Measurements from ENCODE around the gene NMB. TPM values are rescaled to one million over a fixed set of nuclear protein-coding genes. Genes with fewer than 3 reads are reported as not detected.

NMB gene
- total RNA-seq, 3 donors from 2014 or later: 13.8 to 26.9 (median 15.7) TPM

DNA sequence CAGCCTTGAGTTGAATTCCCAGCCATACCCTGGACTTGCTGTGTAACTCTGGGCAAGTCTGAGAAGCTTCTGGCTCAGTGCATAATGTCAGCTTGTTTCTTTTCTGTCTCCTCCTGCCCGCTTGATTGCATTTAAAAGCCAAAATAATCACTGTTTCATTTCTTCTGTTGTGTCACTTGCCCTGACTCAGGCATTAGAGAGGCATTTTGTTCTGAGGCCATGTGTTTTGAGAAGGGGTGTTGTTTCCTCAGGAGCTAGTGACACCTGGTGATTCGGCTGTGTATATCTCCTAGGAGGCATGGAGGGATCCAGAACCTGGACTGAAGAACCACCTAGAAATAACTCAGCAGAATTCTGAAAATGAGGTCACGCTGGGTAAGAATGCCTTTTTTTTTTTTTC, 19.9 kb downstream of the NMB start:
- intact Hi-C loops (cut with DNase I; ENCODE audit: low total_unique reads): no loop called here
- H3K27me3 ChIP-seq: no peaks in the 10 kb centered on the region
- H3K4me3 ChIP-seq: no peak overlapping the region
- DNase-seq (ENCODE audit: low spot score in 2 of 2): no peak
- TF ChIP-seq, protein P1, sequence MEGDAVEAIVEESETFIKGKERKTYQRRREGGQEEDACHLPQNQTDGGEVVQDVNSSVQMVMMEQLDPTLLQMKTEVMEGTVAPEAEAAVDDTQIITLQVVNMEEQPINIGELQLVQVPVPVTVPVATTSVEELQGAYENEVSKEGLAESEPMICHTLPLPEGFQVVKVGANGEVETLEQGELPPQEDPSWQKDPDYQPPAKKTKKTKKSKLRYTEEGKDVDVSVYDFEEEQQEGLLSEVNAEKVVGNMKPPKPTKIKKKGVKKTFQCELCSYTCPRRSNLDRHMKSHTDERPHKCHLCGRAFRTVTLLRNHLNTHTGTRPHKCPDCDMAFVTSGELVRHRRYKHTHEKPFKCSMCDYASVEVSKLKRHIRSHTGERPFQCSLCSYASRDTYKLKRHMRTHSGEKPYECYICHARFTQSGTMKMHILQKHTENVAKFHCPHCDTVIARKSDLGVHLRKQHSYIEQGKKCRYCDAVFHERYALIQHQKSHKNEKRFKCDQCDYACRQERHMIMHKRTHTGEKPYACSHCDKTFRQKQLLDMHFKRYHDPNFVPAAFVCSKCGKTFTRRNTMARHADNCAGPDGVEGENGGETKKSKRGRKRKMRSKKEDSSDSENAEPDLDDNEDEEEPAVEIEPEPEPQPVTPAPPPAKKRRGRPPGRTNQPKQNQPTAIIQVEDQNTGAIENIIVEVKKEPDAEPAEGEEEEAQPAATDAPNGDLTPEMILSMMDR (IDR thresholded peaks at IDR 0.05): no peak
- TF ChIP-seq POLR2A (IDR thresholded peaks at IDR 0.05): no peak
- no peaks in the 10 kb centered on the region for H3K9me3 ChIP-seq
- H3K4me1 ChIP-seq: no peaks in the 10 kb centered on the region
- no peaks in the 10 kb centered on the region for H3K36me3 ChIP-seq
- H3K27ac ChIP-seq: no peak overlapping the region

DNA sequence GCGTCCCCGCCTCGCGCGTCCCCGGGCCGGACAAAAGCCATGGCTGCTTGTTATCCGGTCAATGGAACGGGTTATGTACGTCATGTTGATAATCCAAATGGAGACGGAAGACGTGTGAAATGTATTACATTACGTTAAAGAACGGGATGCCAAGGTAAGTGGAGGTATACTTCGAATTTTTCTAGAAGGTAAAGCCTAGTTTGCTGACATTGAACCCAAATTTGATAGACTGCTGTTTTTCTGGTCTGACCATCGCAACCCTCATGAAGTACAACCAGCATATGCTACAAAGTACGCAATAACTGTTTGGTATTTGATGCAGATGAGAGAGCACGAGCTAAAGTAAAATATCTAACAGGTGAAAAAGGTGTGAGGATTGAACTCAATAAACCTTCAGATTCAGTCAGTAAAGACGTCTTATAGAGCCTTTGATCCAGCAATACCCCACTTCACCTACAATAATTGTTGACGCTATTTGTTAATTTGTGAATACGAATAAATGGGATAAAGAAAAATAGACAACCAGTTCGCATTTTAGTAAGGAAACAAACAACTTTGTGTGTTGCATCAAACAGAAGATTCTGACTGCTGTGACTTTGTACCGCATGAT, 23.7 kb downstream of the NMB start:
- DNase-seq (ENCODE audit: low spot score in 2 of 2): no peak
- TF ChIP-seq POLR2AphosphoS5 (IDR thresholded peaks at IDR 0.05): no peak
- TF ChIP-seq, protein P1 (IDR thresholded peaks at IDR 0.05): no peak
- no peak for TF ChIP-seq POLR2A (IDR thresholded peaks at IDR 0.05)
- Histone ChIP-seq H3K9me3 (no peaks in the 10 kb centered on the region), H3K27me3 (no peaks in the 10 kb centered on the region), H3K36me3 (no peaks in the 10 kb centered on the region), H3K4me1 (peaks cover 11 to 14% of the 10 kb centered on the region in 2 donors), H3K4me3 (peak overlapping the region; percentile 58 to 77 (median 69)), H3K27ac (peak overlapping the region; percentile 84 to 95)
- intact Hi-C loops (cut with DNase I; ENCODE audit: low total_unique reads): loop anchor here (2.0 kb wide), 1 partner anchor 14 kb away; no protein-coding TSS in a partner anchor

- peak; percentile 51 to 70 for DNase-seq (ENCODE audit: low spot score in 2 of 2)
- peaks cover 11 to 14% of the 10 kb centered on the region in 2 donors for H3K4me1 ChIP-seq
- H3K27me3 ChIP-seq: no peaks in the 10 kb centered on the region
- intact Hi-C loops (cut with DNase I; ENCODE audit: low total_unique reads): loop anchor here (2.0 kb wide), 1 partner anchor 13 kb away; no protein-coding TSS in a partner anchor
- no peaks in the 10 kb centered on the region for H3K9me3 ChIP-seq
- peak overlapping the region; percentile 58 to 77 (median 69) for H3K4me3 ChIP-seq
- TF ChIP-seq, protein P1 (IDR thresholded peaks at IDR 0.05): no peak
- TF ChIP-seq POLR2A (IDR thresholded peaks at IDR 0.05) (no peak), POLR2AphosphoS5 (IDR thresholded peaks at IDR 0.05) (no peak)
- H3K36me3 ChIP-seq: no peaks in the 10 kb centered on the region
- peak overlapping the region; percentile 84 to 95 for H3K27ac ChIP-seq
Observed at GRCh38 chr15:84633311-84634227, 24.4 kb downstream of the NMB start.

- TF ChIP-seq, protein P1 (IDR thresholded peaks at IDR 0.05): no peak
- TF ChIP-seq POLR2A (IDR thresholded peaks at IDR 0.05): no peak
- TF ChIP-seq POLR2AphosphoS5 (IDR thresholded peaks at IDR 0.05): no peak
- Histone ChIP-seq H3K27ac (peak overlapping the region; percentile 85 to 86), H3K4me3 (peak overlapping the region; percentile 59 to 77 (median 69)), H3K9me3 (no peaks in the 10 kb centered on the region), H3K4me1 (peaks cover 11 to 14% of the 10 kb centered on the region in 2 donors), H3K27me3 (no peaks in the 10 kb centered on the region), H3K36me3 (no peaks in the 10 kb centered on the region)
- intact Hi-C loops (cut with DNase I; ENCODE audit: low total_unique reads): loop anchor here (1.0 kb wide), 1 partner anchor 21 kb away; no protein-coding TSS in a partner anchor
- DNase-seq (ENCODE audit: low spot score in 2 of 2): no peak
Observed at GRCh38 chr15:84631706-84632272, 26.2 kb downstream of the NMB start.

All from breast epithelium (tissue), 4 donors.